Ecto neural progenitor cell (in vitro differentiated cells): ENCODE data around the gene ANKS3.

ENCODE experiments used
- DNase-seq: peaks from one replicate; pipeline ENCODE4 v3.0.0-alpha.2; 2018; ENCODE audit warnings: low spot score

ANKS3 gene

GRCh38 chr16:4684058-4684715, 49.9 kb downstream of the ANKS3 start:
- no peak for DNase-seq

GRCh38 chr16:4683255-4684057, 50.6 kb downstream of the ANKS3 start:
- DNase-seq = no peak

GRCh38 chr16:4682616-4683254, 51.3 kb downstream of the ANKS3 start:
- DNase-seq = peak; percentile 81

GRCh38 chr16:4682084-4682591, 51.9 kb downstream of the ANKS3 start:
- no peak for DNase-seq

GRCh38 chr16:4681471-4682083, 52.5 kb downstream of the ANKS3 start:
- DNase-seq = no peak

GRCh38 chr16:4680673-4681470, 53.2 kb downstream of the ANKS3 start:
- no peak for DNase-seq

GRCh38 chr16:4679850-4680636, 54.0 kb downstream of the ANKS3 start:
- DNase-seq = no peak

- no peak for DNase-seq
These were observed 54.8 kb downstream of the ANKS3 start for GRCh38 chr16:4679156-4679849.

GRCh38 chr16:4678596-4678995, 55.5 kb downstream of the ANKS3 start:
- no peak for DNase-seq

GRCh38 chr16:4677994-4678393, 56.1 kb downstream of the ANKS3 start:
- DNase-seq = no peak

- no peak for DNase-seq
These were observed 56.7 kb downstream of the ANKS3 start for GRCh38 chr16:4677390-4677789.

GRCh38 chr16:4676831-4677230, 57.2 kb downstream of the ANKS3 start:
- no peak for DNase-seq

GRCh38 chr16:4675864-4676786, 57.9 kb downstream of the ANKS3 start:
- no peak for DNase-seq

GRCh38 chr16:4674926-4675530, 59.0 kb downstream of the ANKS3 start:
- no peak for DNase-seq

GRCh38 chr16:4673387-4674046, 60.6 kb downstream of the ANKS3 start:
- no peak for DNase-seq

GRCh38 chr16:4668313-4668960, 65.6 kb downstream of the ANKS3 start:
- no peak for DNase-seq

GRCh38 chr16:4667203-4667963, 66.7 kb downstream of the ANKS3 start:
- DNase-seq = no peak
